ENCODE data around the gene PNMA6F.
"Not testable (repeated sequence)": the region's sequence is repeated elsewhere in the genome, so short reads cannot be mapped to it uniquely, and the experiment has no call there.

Gene PNMA6F

DNA sequence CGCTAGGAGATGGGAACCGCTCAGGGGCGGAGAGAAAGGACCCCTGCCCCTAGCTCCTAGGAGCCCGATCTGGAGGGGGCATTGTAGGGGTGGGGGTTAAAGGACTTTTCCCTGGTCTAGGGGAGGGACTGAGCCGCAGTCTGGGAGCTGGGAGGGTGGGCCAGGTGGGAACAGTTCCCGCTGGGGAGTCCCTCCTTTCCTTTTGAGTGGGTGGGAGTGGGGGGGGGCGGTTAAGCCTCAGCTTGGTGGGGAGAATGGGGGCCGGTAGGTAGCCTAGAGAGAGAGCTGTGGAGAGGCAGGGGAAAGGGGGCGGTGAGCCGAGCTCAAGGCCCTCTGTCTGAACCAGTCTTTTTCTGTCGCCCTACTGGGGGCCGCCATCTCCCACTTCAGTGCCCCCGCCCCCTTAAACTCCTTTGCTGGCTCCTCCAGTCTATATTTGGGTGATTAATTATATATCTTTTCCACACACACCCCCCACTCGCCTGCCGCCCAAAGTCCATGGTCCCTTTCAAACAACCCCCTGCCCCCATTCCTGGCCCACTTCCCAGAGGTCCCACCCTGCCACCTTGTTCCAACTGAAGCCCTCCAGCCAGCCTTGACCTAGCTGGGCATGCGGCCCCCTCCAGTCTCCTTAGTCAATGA, 13.2 kb upstream of the PNMA6F start:
- DNase-seq = no peak

DNA sequence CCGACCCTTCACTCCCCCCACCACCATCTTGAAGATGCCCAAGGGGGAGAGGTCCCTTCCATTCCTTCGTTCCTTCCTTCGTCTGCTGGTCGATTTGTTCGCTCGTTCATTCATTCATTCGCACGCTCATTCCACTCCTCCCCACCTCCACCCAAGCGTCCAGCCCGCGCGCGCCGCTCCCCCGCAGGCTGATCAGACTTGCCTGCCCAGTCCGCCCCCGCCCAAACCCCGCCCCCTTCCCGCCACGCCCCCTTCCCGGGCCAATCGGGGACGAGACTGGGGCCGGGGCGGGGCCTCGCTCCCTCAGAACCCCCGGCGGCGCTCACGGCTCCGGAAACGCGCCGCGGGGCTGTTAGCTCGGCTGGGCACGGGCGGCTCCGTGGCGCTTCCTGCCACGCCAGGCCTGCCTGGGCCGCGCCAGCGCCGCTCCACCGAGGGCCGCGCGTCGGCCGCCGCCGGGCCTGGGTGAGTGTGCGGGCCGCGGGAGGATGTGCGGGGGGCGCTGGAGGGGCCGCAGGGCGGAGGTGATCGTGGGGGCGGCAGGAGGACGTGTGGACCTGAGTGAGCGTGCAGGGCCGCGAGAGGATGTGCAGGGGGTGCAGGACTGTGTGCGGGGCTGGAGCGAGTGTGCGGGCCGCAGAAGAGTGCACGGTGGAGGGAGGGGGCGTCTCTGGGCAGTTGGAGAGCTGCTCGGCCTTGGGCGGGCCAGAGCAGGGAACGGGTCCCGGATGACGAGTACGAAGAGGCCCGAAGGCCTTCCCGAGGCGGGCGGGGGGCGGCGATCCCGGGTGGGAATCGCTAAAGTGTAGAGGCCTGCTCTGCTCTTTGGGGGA, 12.5 kb upstream of the PNMA6F start, which contains the start of gene ZNF275:
ZNF275 (plus strand) TSS at position 333 of the 833 bp plus-strand sequence. CDS start 2,527 bp downstream, outside the sequence.
- DNase-seq = peak; percentile 46

DNA sequence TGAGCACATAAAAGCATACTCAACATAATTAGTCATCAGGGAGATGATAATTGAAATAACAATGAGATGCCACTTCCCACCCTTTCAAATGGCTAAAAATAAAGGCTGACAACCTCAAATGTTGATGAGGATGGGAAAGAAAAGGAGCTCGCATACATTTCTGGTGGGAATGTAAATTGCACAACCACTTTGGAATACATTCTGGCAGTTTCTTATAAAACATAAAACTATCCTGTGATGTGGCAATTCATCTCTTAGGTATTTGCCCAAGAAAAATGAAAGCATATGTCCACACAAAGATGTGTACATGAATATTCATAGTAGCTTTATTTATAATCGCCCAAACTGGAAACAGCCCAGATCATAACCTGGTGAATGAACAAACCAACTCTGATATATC, 11.7 kb upstream of the PNMA6F start:
- DNase-seq = no peak

DNA sequence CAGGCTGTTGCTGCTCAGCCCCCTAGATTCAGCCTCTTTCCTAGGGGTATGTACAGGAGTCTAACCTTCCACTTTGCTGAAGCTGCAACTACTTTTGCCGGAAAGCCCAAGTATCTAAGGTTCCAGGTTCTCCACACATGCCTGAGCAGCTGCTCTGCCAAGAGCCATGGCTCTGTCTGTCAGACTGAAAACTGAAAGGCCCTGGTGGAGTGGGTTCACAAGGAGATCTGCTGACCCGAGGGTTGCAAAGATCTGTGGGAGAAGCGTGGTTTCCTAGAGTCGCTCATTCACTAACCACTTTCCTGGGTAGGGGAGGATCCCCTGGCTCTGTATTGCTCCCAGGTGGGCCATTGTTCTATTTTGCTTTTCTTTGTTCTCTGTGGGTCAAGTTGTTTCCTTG, 6.0 kb upstream of the PNMA6F start:
- no peak for DNase-seq

DNA sequence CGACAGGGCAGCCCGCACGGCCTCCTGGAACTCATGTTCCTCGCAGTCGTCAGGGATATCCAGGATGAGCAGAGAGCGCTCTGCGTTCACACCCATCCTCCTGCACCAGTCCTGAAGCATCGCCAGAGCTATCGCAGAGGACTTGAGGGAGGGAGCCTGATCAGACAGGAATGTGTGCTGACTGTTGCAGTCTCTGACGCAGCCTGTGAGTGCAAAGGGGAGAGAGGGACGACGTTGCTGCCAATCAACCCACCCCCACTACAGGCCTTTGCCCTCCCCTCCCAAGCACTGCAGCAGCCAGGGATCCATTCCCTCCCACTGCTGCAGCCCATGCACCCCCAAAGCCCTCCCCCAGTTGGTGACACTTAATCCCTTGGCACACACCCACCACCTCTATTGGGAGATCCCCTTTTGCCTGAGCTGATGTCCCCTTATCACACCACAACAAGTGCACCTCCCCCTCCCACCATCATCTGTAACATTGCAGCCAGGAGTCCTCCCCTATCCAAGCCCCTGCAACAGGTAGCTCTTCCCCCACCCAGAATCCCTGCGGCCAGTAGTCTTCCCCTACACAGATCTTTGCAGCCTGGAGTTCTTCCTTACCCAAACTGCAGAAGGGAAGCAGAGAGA, 897 bp downstream of the PNMA6F start:
- no peak for DNase-seq

DNA sequence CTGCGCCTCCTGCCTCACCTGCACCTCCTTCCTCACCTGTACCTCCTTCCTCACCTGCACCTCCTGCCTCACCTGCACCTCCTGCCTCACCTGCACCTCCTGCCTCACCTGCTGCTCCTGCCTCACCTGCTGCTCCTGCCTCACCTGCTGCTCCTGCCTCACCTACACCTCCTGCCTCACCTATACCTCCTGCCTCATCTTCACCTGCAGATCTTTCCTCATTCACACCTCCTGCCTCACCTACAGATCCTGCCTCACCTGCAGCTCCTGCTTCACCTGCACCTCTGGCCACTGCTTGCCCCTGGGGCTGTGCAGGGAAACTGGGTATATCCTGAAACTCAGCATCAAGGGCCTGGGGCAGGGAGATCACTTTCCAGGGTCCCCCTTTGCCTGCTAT, 1.5 kb downstream of the PNMA6F start:
- not testable (repeated sequence) for DNase-seq

DNA sequence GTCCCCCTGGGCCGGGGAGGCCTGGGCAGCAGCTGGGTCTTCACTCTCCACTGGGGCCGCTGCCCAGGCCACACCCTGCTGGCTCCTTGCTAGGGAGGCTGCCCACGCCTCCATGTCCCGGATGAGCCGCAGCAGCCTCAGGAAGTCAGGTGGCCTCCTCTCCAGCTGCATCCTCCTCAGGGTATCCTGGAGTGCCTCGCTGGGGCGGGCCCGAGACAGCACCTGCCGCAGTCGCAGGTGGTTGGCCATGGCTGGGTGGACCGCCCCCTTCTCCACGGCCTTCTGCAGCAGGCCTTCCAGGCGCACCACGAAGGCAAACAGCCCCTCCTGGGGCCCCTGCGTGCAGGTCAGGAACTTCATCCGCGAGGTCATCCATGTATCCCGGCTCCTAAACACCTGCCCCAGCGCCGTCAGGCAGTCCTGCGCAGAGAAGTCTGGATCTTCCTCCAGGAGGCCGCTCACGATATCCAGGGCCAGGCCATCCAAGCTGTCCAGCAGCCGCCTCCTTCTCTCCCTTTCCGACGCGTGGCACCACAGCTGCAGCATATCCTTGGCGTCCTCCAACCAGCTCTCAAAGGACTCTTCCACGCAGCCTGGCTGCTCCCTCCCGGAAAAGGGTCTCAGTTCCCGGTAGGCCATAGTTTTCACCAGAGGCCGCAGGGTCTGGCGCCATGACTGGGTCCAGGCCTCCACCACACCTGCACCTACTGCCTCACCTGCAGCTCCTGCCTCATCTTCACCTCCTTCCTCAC, 2.1 kb downstream of the PNMA6F start:
- no peak for DNase-seq

DNA sequence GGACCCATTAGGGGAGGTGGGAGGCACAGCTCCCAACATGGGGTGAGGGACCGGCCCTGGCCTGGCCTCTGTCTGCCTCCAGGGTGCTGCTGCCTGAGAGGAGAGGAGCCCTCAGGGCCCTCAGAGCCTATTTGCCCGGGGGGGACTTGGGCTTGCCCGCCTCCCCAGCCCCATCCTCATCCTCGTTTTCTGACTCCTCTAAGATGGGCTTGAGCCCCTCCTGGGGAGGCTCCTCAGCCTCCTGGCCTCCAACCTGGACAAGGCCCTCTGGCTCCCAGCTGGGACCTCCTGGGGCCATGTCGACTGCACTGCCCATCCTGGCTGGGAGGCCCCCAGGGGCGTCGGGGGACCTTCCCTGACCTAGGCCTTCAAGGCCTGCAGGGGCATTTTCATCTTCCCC, 2.8 kb downstream of the PNMA6F start:
- DNase-seq = no peak

DNA sequence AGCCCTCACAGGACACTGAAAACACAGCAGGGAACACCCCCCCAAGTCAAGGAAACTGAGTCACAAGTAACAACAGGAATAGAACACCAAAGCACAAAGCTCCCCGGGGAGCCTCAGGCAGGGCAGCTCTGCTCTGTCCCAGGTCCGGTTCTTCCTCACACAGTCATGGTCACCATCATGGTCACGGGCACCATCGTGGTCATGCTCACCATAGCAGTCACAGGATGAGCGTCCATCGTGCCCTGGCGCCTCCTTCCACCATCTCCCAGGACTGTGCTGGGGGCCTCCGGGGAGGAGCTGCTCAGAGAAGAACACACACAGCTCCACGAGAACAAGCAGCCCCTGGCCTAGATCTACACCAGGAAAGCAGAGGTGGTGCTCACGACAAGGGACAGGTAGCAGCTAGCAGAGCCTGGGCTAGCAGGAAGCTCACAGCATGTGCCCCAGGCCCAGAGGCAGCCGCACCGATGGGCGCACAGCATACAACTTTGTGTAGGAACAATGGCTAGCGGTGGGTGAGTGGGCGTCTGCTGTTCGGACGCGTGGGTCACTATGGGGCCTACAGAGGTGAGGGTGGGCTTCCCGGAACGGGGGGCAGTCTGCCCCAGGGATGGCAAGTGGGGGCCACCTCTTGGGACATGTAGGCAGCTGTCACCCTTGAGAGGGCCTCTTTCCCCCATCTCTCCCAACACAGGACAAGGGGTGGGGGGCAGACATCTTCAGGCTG, 3.4 kb downstream of the PNMA6F start:
- DNase-seq = no peak

DNA sequence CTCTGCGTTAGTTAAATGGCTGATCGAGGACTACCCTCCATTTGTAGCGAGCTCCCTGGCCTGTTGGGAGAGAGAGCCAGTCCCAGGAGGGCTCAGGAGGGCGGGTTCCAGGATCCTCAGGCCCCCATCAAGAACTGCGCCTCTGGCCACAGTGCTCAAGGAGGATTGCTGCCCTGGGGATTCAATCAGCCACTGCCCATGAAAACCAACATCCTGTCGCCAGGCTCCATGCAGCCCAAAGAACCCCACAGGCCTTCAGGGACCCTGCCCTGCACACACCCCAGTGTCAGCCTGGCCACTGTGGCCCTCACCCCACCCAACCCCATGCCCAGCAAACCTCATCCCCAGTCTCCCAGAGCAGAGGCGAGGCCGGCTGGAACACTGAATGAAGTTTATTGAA, 4.3 kb downstream of the PNMA6F start:
- DNase-seq = no peak

DNA sequence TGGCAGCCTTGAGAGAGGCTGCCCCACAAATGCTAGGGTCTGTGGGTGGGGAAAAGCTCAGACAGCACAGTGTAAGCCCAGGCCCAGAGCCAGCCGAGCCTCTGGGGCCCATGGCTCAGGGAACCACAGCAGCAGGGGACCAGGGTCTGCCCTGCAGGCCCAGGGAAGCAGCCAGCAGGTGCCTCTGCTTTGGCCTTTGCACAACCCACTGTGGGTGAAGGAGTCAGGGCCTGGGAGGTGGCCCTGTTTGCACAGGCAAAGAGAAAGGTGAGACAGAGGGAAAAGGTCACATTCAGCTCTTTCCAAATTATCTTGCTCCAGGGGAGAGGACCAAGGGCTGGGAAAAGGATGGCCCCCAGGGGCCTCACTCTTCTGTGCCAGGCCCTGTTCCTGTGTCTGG, 8.7 kb downstream of the PNMA6F start:
- DNase-seq = no peak

DNA sequence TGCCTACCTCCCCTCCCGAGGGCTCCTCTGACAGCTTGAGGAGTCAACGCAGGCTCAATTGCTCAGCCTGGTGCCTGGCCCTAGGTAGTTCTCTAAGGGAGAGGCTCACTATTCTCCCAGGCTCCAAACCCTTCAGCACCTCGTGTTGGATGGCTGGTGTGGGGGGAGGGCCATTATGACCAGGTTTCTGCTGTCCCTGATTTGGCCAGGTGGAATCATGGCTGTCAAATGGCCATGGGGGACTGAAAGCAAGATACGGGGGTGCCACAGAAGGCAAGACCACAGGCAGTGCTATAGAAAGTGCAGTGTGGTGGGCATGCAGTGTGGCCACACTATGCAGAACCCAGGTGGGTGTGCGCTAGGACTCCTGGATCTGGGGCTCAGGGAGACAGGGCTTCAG, 9.5 kb downstream of the PNMA6F start:
- no peak for DNase-seq

DNA sequence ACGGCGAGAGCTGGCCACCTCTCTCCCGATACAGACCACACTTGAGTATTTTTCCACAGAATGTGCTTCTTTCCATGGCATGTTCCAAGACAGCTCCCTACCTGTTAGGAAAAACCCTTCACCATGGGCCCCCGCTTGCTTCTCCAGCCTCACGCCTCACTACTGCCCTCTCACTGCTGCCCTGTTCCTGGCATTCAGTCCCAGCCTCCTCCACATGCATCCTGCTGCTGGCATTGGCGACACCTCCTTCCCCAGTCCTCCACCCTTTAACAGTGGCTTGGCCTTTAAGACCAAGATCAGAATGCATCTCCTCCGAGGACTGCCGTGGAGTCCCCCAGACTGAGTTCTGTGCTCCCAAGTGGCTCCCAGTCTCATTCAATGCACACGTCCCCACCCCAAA, 10.7 kb downstream of the PNMA6F start:
- DNase-seq = no peak

DNA sequence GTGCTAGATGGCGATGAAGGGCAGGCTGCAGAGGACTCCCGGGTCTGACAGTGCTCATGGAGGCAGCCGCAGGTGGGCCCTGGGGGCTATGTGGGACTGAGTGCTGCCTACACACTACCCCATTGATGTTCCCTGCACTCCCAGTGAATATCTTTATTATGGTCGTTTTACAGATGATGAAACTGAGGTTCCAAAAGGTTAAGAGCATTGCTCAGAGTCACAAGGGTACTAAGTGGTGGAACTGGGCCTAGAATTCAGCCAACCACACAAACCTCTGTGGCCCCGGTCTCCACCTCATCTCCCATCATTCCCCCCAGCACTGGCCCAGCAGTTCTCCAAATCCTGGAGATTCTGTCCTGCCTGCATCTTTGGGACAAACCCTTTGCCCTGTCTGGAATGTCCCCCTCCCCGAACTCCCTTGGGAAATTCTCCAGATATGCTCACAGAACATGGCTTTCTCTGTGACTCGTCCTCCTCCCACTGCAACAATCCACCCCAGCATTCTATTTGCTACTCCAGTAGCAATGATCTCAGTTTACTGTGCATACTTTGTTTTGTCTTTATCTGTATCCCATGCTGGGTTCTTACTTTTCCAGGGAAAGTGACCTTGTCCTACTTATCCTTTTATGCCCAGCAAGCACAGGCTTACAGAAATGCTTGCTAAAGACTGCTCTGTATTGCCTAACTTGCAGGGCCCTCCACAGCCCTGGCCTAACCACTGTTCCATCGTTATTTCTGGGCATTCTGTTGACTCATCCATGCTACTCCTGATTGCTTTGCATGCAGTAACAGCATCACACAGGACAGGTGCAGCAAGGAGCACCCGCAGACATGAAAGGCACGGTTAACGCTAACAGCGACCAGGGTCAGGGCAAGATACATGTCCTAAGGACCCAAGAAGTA, 14.0 kb downstream of the PNMA6F start:
- DNase-seq = no peak

DNA sequence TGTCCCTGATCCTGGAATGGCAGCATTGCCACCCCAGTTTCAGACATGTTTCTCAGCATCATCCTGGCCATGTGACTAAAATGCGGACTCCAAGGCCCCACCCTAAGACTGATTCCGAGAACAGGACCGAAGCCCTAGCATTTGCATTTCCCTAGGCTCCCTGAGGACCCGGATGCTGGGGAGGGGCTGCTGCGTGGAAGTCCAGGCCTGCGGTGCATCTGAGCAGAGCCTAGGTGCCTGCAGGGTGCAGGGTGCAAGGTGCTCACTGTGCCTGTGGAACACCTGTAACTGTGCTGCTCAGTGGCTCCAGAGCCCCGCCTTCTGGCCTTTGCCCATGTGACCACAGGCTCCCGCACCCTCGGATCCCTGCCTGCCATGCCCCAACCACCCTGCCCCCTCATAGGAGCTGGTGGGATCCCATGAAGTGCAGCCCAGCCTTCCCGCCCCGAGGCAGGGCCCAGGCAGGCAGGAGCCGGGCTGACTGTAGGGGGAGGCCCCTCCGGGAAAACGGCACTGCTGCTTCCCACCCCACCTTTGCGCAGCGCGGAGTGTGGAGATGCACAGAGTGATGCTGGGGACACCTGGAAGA, 14.9 kb downstream of the PNMA6F start:
- DNase-seq = no peak

DNA sequence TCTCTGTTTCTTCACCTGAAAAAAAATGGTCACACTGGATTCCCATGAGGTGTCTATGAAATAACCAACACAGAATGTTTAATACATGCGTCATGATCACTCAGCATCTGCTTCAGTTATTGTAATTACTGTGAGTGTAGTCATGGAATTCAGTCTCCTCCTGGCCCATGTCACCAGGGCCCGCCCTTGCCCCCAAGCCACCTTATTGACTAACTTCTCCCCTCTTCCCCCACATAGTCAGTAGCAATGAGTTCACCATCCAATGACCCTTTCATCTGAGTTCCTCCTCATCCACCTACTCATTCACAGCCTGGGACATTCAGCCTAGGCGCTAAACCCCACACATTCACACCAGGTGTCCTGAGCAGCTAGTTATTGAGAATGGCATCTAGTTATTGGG, 15.6 kb downstream of the PNMA6F start:
- DNase-seq = no peak

DNA sequence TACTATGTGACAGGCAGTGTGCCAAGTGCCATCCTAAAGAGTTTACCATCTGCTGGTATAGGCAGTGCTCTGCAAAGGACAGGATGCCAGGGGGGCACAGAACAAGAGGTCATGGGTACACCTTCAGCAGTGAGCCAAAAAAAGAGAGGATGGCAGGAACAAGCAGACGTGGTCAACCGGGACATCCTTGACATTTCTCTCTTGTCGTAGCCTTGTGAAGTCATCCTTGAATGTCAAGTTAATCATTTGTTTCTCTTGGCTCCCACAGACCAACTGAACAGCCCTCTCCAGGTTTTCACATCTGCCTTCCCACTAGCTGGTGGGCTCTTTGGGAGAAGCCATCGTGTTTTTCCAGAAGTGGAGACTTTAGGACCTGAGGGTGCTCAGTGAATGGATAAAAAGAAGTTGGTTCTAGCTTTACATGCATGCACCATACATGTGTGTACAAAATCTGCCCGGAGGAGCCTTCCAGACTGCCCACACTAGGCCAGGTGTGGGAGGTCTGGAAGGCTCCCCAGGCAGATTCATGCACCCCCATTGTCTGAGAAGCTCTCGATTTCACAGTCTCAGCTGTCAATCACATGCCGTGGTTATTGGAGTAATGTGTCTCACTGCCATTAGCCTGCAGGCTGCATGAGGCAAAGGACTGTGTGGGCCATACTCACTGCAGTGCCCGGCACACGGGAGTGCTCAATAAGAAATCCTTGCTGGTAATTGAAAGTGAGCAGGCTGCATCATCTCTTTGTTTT, 16.4 kb downstream of the PNMA6F start:
- DNase-seq = no peak

DNA sequence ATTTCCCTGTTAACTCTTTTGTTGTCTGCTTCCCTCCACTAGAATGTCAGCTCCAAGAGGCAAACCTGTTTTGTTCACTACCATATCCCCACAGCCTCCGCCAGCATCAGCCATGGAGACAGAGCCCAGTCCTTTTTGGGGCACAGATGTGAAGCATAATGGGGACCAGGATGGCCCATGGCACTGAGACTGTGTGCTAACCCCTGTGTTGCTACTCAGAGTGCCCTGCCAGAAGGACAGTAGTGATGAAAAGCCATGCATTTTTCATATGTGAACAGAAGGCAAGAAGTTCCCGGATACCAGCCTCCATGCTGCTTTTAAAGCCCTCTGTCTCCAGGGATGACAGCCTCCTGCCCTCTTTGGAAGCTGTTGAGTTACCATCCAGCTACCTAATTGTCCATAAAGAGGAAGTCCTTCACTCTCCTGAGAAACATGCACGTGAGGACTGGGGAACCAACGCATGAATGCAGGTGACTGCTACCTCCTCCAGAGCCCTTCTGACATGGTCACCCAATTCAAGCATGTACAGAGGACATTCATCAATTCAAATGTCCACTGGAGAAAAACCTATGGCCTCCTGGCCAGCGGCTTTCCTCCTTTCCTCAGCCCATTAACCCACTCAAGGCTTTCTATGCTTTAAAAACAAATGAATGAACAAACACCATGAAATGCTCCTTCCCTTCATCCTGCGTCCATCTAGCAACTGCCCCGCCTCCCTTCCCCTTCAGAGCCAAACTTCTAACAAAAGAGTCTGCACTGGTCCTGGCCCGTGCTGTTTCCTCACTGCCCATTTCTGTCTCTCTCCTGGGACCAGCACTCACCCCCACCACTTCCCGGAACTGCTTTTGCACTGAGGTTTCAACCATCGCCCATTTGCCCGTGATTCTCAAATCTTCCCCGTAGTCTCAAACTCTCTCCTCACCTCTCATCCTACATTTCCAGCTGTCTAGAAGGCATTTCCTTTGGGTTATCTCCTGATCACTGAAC, 18.0 kb downstream of the PNMA6F start:
- no peak for DNase-seq

DNA sequence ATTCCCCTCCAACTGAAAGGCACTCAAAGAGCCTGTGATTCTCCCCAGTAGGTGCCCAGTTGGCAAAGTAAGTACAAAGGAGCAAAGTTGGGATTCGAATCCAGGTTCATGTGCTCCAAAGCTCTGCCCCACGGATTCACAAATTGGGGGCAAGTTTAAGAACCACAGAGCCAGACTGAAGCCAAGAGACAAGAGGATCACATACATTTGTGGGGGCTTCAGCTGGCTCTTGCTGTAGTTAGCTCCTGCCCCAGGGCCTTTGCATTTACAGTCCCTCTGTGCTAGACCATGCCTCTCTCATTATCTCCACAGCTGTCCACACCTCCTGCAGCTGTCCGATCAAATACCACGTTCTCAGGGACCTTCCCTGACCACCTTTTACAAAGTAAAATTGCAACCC, 18.8 kb downstream of the PNMA6F start:
- DNase-seq = no peak
